ENCODE data around the gene PRKAR2B.
"Not testable (repeated sequence)": the region's sequence is repeated elsewhere in the genome, so short reads cannot be mapped to it uniquely, and the experiment has no call there.

PRKAR2B gene

DNA sequence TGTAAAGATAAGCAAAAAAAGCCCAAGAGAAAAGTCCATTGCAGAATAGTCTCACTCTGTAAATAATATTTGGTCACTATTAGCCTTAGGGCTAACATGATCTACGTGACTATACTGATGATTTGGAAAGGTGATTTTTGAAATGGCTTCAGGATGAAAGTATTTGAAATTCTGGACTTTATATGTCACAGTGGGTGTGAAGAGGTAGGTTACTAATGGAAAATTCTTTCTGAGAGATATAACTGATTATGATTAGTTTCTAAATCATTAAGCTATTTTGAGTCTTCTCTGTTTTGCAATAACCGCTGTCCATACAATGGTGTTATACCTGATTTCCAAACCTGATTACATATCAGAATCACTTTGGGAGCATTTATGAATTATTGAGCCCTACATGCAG lies 104.2 kb downstream of the PRKAR2B start:
- peak overlapping the region; percentile 78 for H3K27ac ChIP-seq (ENCODE audit: low read depth, low read length)
- H3K9ac ChIP-seq (ENCODE audit: low read length in 5 of 5) = peak overlapping the region in 1 of 5 donors; percentile 56

DNA sequence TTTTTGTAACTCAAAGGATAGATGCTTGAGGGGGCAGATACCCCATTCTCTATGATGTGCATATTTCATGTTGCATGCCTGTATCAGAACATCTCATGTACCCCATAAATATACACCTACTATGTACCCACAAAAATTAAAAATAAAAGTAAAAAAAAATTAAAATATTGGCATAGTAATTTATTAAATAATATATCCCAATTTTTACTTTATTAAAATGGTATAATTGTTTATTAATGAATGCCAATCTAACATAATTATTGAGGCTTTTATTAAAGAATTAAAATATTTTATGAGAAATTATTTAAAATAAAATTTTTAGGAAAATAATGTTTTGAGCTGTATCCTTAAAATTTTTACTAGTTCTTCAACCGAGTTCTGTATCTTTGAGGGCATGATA lies 105.4 kb downstream of the PRKAR2B start:
- no peak overlapping the region for H3K9ac ChIP-seq (ENCODE audit: low read length in 5 of 5)
- H3K4me3 ChIP-seq (ENCODE audit: low read depth in 1 of 5, low read length in 5 of 5) = no peak overlapping the region
- no peaks in the 10 kb centered on the region for H3K9me3 ChIP-seq (ENCODE audit: control insufficient read depth in 5 of 5, low read length in 5 of 5)
- peaks cover 0 to 21% (median 16%) of the 10 kb centered on the region in 5 donors for H3K4me1 ChIP-seq (ENCODE audit: control insufficient read depth in 5 of 5, insufficient read depth in 5 of 5, low read length in 5 of 5)
- H3K36me3 ChIP-seq (ENCODE audit: control insufficient read depth in 5 of 5, insufficient read depth in 5 of 5, low read length in 5 of 5) = peaks cover 2 to 21% (median 21%) of the 10 kb centered on the region in 5 donors
- H3K27me3 ChIP-seq (ENCODE audit: control insufficient read depth in 5 of 5, insufficient read depth in 4 of 5, low read length in 5 of 5) = no peaks in the 10 kb centered on the region
- H3K27ac ChIP-seq (ENCODE audit: low read depth, low read length) = no peak overlapping the region

More for the DNA sequence above, 104.2 kb downstream of the PRKAR2B start:
- no peaks in the 10 kb centered on the region for H3K9me3 ChIP-seq (ENCODE audit: control insufficient read depth in 5 of 5, low read length in 5 of 5)
- no peak overlapping the region for H3K4me3 ChIP-seq (ENCODE audit: low read depth in 1 of 5, low read length in 5 of 5)
- H3K4me1 ChIP-seq (ENCODE audit: control insufficient read depth in 5 of 5, insufficient read depth in 5 of 5, low read length in 5 of 5) = peaks cover 0 to 10% (median 7%) of the 10 kb centered on the region in 5 donors
- no peaks in the 10 kb centered on the region for H3K27me3 ChIP-seq (ENCODE audit: control insufficient read depth in 5 of 5, insufficient read depth in 4 of 5, low read length in 5 of 5)
- H3K36me3 ChIP-seq (ENCODE audit: control insufficient read depth in 5 of 5, insufficient read depth in 5 of 5, low read length in 5 of 5) = peaks cover 0 to 21% (median 18%) of the 10 kb centered on the region in 5 donors

DNA sequence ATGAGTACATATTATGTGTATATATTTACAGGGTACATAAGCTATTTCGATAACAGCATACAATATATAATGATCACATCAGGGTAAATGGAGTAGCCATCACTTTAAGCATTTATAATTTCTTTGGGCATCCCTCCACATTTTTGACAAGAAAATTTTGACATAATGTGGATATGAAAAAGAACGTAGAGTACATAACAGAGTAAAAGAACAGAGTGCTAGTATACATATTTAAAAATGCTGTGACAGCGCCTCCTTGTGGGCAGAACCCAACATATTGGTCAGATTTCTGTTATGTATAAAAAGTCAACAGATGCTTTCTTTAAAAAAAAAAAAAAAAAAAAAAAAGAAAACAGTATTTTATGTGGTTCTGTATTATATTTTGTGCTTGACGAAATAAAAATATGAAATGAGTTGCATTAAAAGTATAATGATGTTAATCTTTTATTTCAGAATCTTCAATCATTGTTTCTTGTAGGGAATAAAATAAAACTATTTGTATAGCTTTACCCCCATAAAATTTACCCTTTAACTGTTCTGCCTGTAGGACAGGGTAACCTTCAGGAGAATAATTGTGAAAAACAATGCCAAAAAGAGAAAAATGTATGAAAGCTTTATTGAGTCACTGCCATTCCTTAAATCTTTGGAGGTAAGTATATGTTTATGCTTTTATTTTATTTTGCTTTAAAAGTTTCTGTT lies 106.0 kb downstream of the PRKAR2B start:
- Histone ChIP-seq H3K9ac (ENCODE audit: low read length in 5 of 5) (no peak overlapping the region), H3K4me1 (ENCODE audit: control insufficient read depth in 5 of 5, insufficient read depth in 5 of 5, low read length in 5 of 5) (peaks cover 0 to 23% (median 16%) of the 10 kb centered on the region in 5 donors), H3K27ac (ENCODE audit: low read depth, low read length) (no peak overlapping the region), H3K27me3 (ENCODE audit: control insufficient read depth in 5 of 5, insufficient read depth in 4 of 5, low read length in 5 of 5) (no peaks in the 10 kb centered on the region), H3K4me3 (ENCODE audit: low read depth in 1 of 5, low read length in 5 of 5) (no peak overlapping the region), H3K9me3 (ENCODE audit: control insufficient read depth in 5 of 5, low read length in 5 of 5) (no peaks in the 10 kb centered on the region), H3K36me3 (ENCODE audit: control insufficient read depth in 5 of 5, insufficient read depth in 5 of 5, low read length in 5 of 5) (peaks cover 3 to 23% (median 21%) of the 10 kb centered on the region in 5 donors)

DNA sequence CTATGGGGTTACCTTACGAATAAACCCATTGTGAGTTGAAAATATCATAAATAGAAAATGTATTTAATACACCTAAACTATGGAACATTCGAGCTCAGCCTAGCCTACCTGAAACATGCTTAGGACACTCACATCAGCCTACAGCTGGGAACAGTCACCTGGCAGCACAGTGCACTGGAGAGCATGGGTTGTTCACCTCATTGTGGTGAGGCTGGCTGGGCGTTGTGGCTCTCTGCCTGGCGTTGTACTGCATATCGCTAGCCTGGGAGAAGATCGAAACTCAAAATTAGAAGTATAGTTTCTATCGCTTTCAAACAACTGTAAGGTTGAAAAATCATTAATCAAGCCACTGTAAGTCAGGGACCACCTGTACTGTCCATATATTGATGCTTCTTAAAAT lies 107.0 kb downstream of the PRKAR2B start:
- Histone ChIP-seq H3K9me3 (ENCODE audit: control insufficient read depth in 5 of 5, low read length in 5 of 5) (no peaks in the 10 kb centered on the region), H3K36me3 (ENCODE audit: control insufficient read depth in 5 of 5, insufficient read depth in 5 of 5, low read length in 5 of 5) (peaks cover 3 to 21% (median 19%) of the 10 kb centered on the region in 5 donors), H3K4me1 (ENCODE audit: control insufficient read depth in 5 of 5, insufficient read depth in 5 of 5, low read length in 5 of 5) (peaks cover 0 to 23% (median 16%) of the 10 kb centered on the region in 5 donors), H3K9ac (ENCODE audit: low read length in 5 of 5) (no peak overlapping the region), H3K27ac (ENCODE audit: low read depth, low read length) (no peak overlapping the region), H3K4me3 (ENCODE audit: low read depth in 1 of 5, low read length in 5 of 5) (no peak overlapping the region), H3K27me3 (ENCODE audit: control insufficient read depth in 5 of 5, insufficient read depth in 4 of 5, low read length in 5 of 5) (no peaks in the 10 kb centered on the region)

DNA sequence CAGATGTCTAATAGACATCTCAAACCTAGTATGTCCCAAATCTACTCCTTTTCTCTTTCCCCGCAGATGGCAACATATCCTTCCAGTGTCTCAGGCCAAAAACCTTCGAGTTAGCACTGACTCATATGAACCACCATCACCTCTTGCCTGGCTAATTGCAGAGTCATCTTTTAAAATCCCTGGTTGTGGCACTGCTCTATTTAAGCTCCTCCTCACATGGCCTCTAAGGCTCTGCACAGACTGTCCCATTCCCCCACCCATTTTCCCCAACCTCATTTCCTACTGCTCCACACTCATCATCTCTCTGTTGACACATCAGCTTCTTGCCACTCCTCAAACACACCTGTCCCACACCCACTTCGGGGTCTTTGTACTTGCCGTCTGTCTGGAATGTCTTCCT lies 107.5 kb downstream of the PRKAR2B start:
- H3K9ac ChIP-seq (ENCODE audit: low read length in 5 of 5) = no peak overlapping the region
- peak overlapping the region; percentile 34 for H3K27ac ChIP-seq (ENCODE audit: low read depth, low read length)
- no peaks in the 10 kb centered on the region for H3K27me3 ChIP-seq (ENCODE audit: control insufficient read depth in 5 of 5, insufficient read depth in 4 of 5, low read length in 5 of 5)
- no peaks in the 10 kb centered on the region for H3K9me3 ChIP-seq (ENCODE audit: control insufficient read depth in 5 of 5, low read length in 5 of 5)
- peaks cover 4 to 22% (median 20%) of the 10 kb centered on the region in 5 donors for H3K36me3 ChIP-seq (ENCODE audit: control insufficient read depth in 5 of 5, insufficient read depth in 5 of 5, low read length in 5 of 5)
- no peak overlapping the region for H3K4me3 ChIP-seq (ENCODE audit: low read depth in 1 of 5, low read length in 5 of 5)
- peaks cover 0 to 23% (median 16%) of the 10 kb centered on the region in 5 donors for H3K4me1 ChIP-seq (ENCODE audit: control insufficient read depth in 5 of 5, insufficient read depth in 5 of 5, low read length in 5 of 5)

DNA sequence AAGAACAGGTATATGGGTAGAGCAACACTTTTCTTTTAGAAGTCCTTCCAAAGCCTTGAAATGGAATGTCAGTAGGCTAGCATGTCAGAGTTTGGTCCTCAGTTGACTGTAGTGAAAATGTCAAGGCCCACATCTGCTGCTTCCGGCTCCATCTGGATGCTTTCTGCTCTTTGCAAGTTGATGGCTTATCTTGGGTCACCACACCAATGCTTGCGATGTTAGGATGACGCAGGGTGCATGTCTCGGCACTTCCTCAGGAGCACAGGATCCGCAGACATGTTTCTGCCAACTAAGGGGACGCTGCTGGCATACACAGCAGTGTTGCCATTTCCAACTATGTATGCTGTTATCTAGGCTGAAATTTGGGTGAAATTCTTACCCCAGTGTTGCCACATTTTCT lies 110.3 kb downstream of the PRKAR2B start:
- no peak overlapping the region for H3K9ac ChIP-seq (ENCODE audit: low read length in 5 of 5)
- no peaks in the 10 kb centered on the region for H3K9me3 ChIP-seq (ENCODE audit: control insufficient read depth in 5 of 5, low read length in 5 of 5)
- H3K4me1 ChIP-seq (ENCODE audit: control insufficient read depth in 5 of 5, insufficient read depth in 5 of 5, low read length in 5 of 5) = peaks cover 0 to 16% (median 10%) of the 10 kb centered on the region in 5 donors
- H3K4me3 ChIP-seq (ENCODE audit: low read depth in 1 of 5, low read length in 5 of 5) = no peak overlapping the region
- peaks cover 7 to 39% (median 30%) of the 10 kb centered on the region in 5 donors for H3K36me3 ChIP-seq (ENCODE audit: control insufficient read depth in 5 of 5, insufficient read depth in 5 of 5, low read length in 5 of 5)
- H3K27ac ChIP-seq (ENCODE audit: low read depth, low read length) = no peak overlapping the region
- H3K27me3 ChIP-seq (ENCODE audit: control insufficient read depth in 5 of 5, insufficient read depth in 4 of 5, low read length in 5 of 5) = no peaks in the 10 kb centered on the region

DNA sequence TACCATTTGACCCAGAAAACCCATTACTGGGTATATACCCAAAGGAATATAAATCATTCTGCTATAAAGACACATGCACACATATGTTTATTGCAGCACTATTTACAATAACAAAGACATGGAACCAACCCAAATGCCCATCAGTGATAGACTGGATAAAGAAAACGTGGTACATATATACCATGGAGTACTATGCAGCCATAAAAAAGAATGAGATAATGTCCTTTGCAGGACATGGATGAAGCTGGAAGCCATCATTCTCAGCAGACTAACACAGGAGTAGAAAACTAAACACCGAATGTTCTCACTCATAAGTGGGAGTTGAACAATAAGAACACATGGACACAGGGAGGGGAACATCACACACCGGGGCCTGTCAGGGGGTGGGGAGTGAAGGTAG lies 111.2 kb downstream of the PRKAR2B start:
- H3K27me3 ChIP-seq (ENCODE audit: control insufficient read depth in 5 of 5, insufficient read depth in 4 of 5, low read length in 5 of 5); H3K4me3 ChIP-seq (ENCODE audit: low read depth in 1 of 5, low read length in 5 of 5); H3K9ac ChIP-seq (ENCODE audit: low read length in 5 of 5); H3K27ac ChIP-seq (ENCODE audit: low read depth, low read length); H3K9me3 ChIP-seq (ENCODE audit: control insufficient read depth in 5 of 5, low read length in 5 of 5): not testable (repeated sequence)
- peaks cover 0 to 16% (median 14%) of the 10 kb centered on the region in 5 donors for H3K4me1 ChIP-seq (ENCODE audit: control insufficient read depth in 5 of 5, insufficient read depth in 5 of 5, low read length in 5 of 5)
- H3K36me3 ChIP-seq (ENCODE audit: control insufficient read depth in 5 of 5, insufficient read depth in 5 of 5, low read length in 5 of 5) = peaks cover 7 to 41% (median 31%) of the 10 kb centered on the region in 5 donors

DNA sequence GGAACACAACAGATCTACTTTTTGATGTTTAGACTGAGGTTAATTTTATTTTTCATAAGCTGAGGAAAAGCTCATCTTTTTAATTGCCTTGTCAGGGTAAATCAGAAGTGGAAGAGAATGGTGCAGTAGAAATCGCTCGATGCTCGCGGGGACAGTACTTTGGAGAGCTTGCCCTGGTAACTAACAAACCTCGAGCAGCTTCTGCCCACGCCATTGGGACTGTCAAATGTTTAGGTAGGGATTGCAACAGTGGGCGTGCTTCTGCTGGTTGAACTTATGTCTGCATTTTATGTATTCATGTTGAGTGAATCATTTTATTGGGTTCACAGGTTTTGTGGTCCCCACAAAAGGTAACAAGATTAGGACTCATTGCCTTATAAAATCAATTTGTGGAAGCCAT lies 112.6 kb downstream of the PRKAR2B start:
- Histone ChIP-seq H3K27me3 (ENCODE audit: control insufficient read depth in 5 of 5, insufficient read depth in 4 of 5, low read length in 5 of 5) (no peaks in the 10 kb centered on the region), H3K27ac (ENCODE audit: low read depth, low read length) (no peak overlapping the region), H3K4me3 (ENCODE audit: low read depth in 1 of 5, low read length in 5 of 5) (no peak overlapping the region), H3K4me1 (ENCODE audit: control insufficient read depth in 5 of 5, insufficient read depth in 5 of 5, low read length in 5 of 5) (peaks cover 0 to 16% (median 14%) of the 10 kb centered on the region in 5 donors), H3K36me3 (ENCODE audit: control insufficient read depth in 5 of 5, insufficient read depth in 5 of 5, low read length in 5 of 5) (peaks cover 7 to 38% (median 26%) of the 10 kb centered on the region in 5 donors), H3K9me3 (ENCODE audit: control insufficient read depth in 5 of 5, low read length in 5 of 5) (no peaks in the 10 kb centered on the region), H3K9ac (ENCODE audit: low read length in 5 of 5) (no peak overlapping the region)

DNA sequence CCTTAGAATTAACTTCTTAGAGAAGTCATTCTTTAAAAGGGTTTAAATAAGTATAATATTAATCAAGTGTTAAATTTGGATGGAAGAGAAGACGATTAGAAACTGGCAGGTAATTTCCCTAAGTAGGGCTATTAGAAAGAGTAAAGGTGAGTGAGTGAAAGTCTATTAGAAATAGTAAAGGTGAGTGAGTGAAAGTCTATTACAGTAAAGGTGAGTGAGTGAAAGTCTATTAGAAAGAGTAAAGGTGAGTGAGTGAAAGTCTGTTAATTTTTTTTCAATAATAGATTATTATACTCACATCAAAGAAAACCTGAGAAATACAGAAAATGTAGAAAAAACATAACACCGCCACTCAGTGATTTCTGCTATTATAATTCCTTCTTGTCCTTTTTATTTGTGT lies 113.5 kb downstream of the PRKAR2B start:
- H3K4me1 ChIP-seq (ENCODE audit: control insufficient read depth in 5 of 5, insufficient read depth in 5 of 5, low read length in 5 of 5) = peaks cover 0 to 16% (median 14%) of the 10 kb centered on the region in 5 donors
- no peaks in the 10 kb centered on the region for H3K9me3 ChIP-seq (ENCODE audit: control insufficient read depth in 5 of 5, low read length in 5 of 5)
- H3K4me3 ChIP-seq (ENCODE audit: low read depth in 1 of 5, low read length in 5 of 5) = no peak overlapping the region
- H3K27ac ChIP-seq (ENCODE audit: low read depth, low read length) = no peak overlapping the region
- no peaks in the 10 kb centered on the region for H3K27me3 ChIP-seq (ENCODE audit: control insufficient read depth in 5 of 5, insufficient read depth in 4 of 5, low read length in 5 of 5)
- H3K9ac ChIP-seq (ENCODE audit: low read length in 5 of 5) = no peak overlapping the region
- peaks cover 7 to 32% (median 24%) of the 10 kb centered on the region in 5 donors for H3K36me3 ChIP-seq (ENCODE audit: control insufficient read depth in 5 of 5, insufficient read depth in 5 of 5, low read length in 5 of 5)

DNA sequence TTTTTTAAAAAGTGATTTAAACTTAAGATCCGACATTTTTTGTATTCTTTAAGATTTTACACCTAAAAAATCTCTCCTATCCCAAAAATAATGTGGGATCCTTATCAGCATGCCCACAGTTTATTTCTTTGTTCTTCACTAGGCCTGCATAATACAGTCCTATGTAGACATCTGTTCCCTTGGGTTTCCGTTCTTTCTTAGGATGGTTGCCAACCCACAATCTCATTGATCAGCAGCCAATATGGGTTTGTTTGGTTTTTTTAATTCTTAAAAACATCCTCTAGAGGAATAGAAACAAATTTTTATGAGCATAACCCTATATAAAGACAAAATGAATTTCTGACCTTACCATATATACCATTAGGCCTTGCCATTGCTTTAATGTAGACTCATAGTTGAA lies 115.9 kb downstream of the PRKAR2B start:
- H3K27me3 ChIP-seq (ENCODE audit: control insufficient read depth in 5 of 5, insufficient read depth in 4 of 5, low read length in 5 of 5) = no peaks in the 10 kb centered on the region
- H3K36me3 ChIP-seq (ENCODE audit: control insufficient read depth in 5 of 5, insufficient read depth in 5 of 5, low read length in 5 of 5) = peaks cover 4 to 23% (median 16%) of the 10 kb centered on the region in 5 donors
- H3K4me3 ChIP-seq (ENCODE audit: low read depth in 1 of 5, low read length in 5 of 5) = no peak overlapping the region
- no peaks in the 10 kb centered on the region for H3K9me3 ChIP-seq (ENCODE audit: control insufficient read depth in 5 of 5, low read length in 5 of 5)
- peak overlapping the region in 1 of 5 donors; percentile 51 for H3K9ac ChIP-seq (ENCODE audit: low read length in 5 of 5)
- H3K4me1 ChIP-seq (ENCODE audit: control insufficient read depth in 5 of 5, insufficient read depth in 5 of 5, low read length in 5 of 5) = peaks cover 0 to 7% (median 0%) of the 10 kb centered on the region in 5 donors
- no peak overlapping the region for H3K27ac ChIP-seq (ENCODE audit: low read depth, low read length)
